K562 (cell line): ENCODE results near the gene PMEPA1. TPM values are rescaled to one million over a fixed set of nuclear protein-coding genes. Genes with fewer than 3 reads are reported as not detected.

Experiments used
- ATAC-seq: fragments of 200-7000 bp; cut with Tn5 transposase; 3 replicates; pipeline ENCODE4 v1.9.1; 2020; ENCODE audit warnings: moderate library complexity
- BruUV-seq: library from RNA; stranded (reverse); fragments of 400-500 nt; replicated peaks from 2 replicates; lab custom pipeline; 2021; lab: Mats Ljungman, UMichigan
- CTCF ChIA-PET: fragments of 300-600 bp; formaldehyde crosslinking; extraction: SDS; loops from one replicate; lab custom pipeline; 2021; ENCODE audit warnings: low intra/inter-chr PET ratio; lab: Yijun Ruan, JAX
- POLR2A ChIA-PET: fragments of 300-600, 350-650 bp; sonication (Branson Sonifier 250); formaldehyde crosslinking; extraction: SDS; loops from one replicate; lab custom pipeline; 2021; ENCODE audit warnings: antibody characterized with exemption, inconsistent platforms; lab: Yijun Ruan, JAX
- DNase-seq, 4 experiments: peaks; one replicate each; pipeline versions ENCODE4 v3.0.0 to v3.0.0-alpha.2; 2011 to 2018; ENCODE audit warnings: low spot score in 3 of 4, mixed read lengths in 3 of 4; ENCODE audit errors: extremely low read depth in 1 of 4
- FAIRE-seq: peaks from 2 replicates; lab custom pipeline; 2011; peaks lifted over from hg19 to GRCh38; lab: Jason Lieb, UNC
- H2AFZ ChIP-seq: 2 replicates; pipeline ENCODE4 v1.6.0; 2011; ENCODE audit warnings: low read depth, low read length, control low read depth, inconsistent platforms
- H3K27ac ChIP-seq: fragments of 200-600 bp; 3 replicates; pipeline ENCODE4 v1.8.0; 2011; ENCODE audit warnings: low read depth, mild to moderate bottlenecking, control low read depth, inconsistent platforms, low read length, moderate library complexity, mixed read lengths; ENCODE audit errors: extremely low read depth
- H3K27me3 ChIP-seq, 2 experiments: fragments of 300-600 bp in 1 of 2; 2 replicates in 1 of 2; 3 replicates in 1 of 2; pipeline versions ENCODE4 v1.6.0 to v1.8.0; 2011; ENCODE audit warnings: inconsistent platforms in 2 of 2, low read length in 2 of 2, mild to moderate bottlenecking in 1 of 2, mixed read lengths in 1 of 2, moderate library complexity in 1 of 2; ENCODE audit not compliant: control insufficient read depth in 2 of 2, insufficient read depth in 2 of 2
- H3K36me3 ChIP-seq: fragments of 300-600 bp; 3 replicates; pipeline ENCODE4 v1.8.0; 2011; ENCODE audit warnings: mild to moderate bottlenecking, low read length, inconsistent platforms; ENCODE audit not compliant: control insufficient read depth, insufficient read depth
- H3K4me1 ChIP-seq, 2 experiments: fragments of 200-600 bp in 1 of 2; replicated peaks in 1 of 2; 2 replicates in 1 of 2; 3 replicates in 1 of 2; pipeline versions ENCODE4 v1.5.1 to v1.8.0; 2011; ENCODE audit warnings: inconsistent platforms in 2 of 2, low read length in 2 of 2, mild to moderate bottlenecking in 1 of 2, mixed read lengths in 1 of 2, moderate library complexity in 1 of 2; ENCODE audit not compliant: control insufficient read depth in 2 of 2, insufficient read depth in 2 of 2
- H3K4me2 ChIP-seq: 2 replicates; pipeline ENCODE4 v1.6.1; 2011; ENCODE audit warnings: low read length, control low read depth, inconsistent platforms, mixed read lengths; ENCODE audit not compliant: insufficient read depth
- H3K4me3 ChIP-seq: fragments of 200-600 bp; sonication (generic), shearing (Covaris generic); 2 replicates; pipeline ENCODE4 v1.5.1; 2016; ENCODE audit warnings: control low read depth, inconsistent platforms
- H3K79me2 ChIP-seq: fragments of 200-600 bp; 3 replicates; pipeline ENCODE4 v1.8.0; 2011; ENCODE audit warnings: low read length, inconsistent platforms; ENCODE audit not compliant: control insufficient read depth, insufficient read depth
- H3K9ac ChIP-seq, 2 experiments: 2 replicates each; pipeline versions ENCODE4 v1.6.0 to v1.6.1; 2011; ENCODE audit warnings: low read depth in 2 of 2, low read length in 2 of 2, control low read depth in 1 of 2, inconsistent platforms in 1 of 2, mild to moderate bottlenecking in 1 of 2, mixed read lengths in 1 of 2; ENCODE audit not compliant: insufficient read depth in 1 of 2
- H3K9me1 ChIP-seq: one replicate; pipeline ENCODE4 v1.6.0; 2011; ENCODE audit warnings: inconsistent platforms, mild to moderate bottlenecking, low read length, moderate library complexity; ENCODE audit not compliant: control insufficient read depth, insufficient read depth
- H3K9me3 ChIP-seq: replicated peaks from 2 replicates; pipeline ENCODE4 v1.5.1; 2011; ENCODE audit warnings: low read depth, low read length, inconsistent platforms; ENCODE audit not compliant: control insufficient read depth, insufficient read depth
- H4K20me1 ChIP-seq: replicated peaks from 2 replicates; pipeline ENCODE4 v1.6.1; 2011; ENCODE audit warnings: low read length, inconsistent platforms, mixed read lengths; ENCODE audit not compliant: control insufficient read depth, insufficient read depth
- ARID1B ChIP-seq: fragments of 450-650 bp; IDR thresholded peaks from 2 replicates; pipeline ENCODE4 v1.6.1; 2016; ENCODE audit warnings: antibody characterized with exemption, mild to moderate bottlenecking, inconsistent platforms
- ATF1 ChIP-seq, 2 experiments: fragments of 450-650 bp in 1 of 2; IDR thresholded peaks; 2 replicates each; pipeline ENCODE4 v1.6.1; 2016; ENCODE audit warnings: missing compliant biosample characterization in 1 of 2, missing genetic modification characterization in 1 of 2
- CBX8 ChIP-seq: fragments of 200-600 bp; sonication (generic); IDR thresholded peaks from 2 replicates; pipeline ENCODE4 v1.6.1; 2012; ENCODE audit warnings: borderline replicate concordance, mixed run types, low read depth, mild to moderate bottlenecking, moderate library complexity, mixed read lengths, low read length, control low read depth, inconsistent platforms; ENCODE audit not compliant: poor library complexity, severe bottlenecking; ENCODE audit errors: extremely low read depth
- FOXK2 ChIP-seq, 2 experiments: fragments of 450-650 bp; IDR thresholded peaks in 1 of 2; conservative IDR thresholded peaks in 1 of 2; 2 replicates each; pipeline ENCODE4 v1.6.1; 2016; ENCODE audit warnings: low read depth in 2 of 2, mild to moderate bottlenecking in 1 of 2
- HNRNPLL ChIP-seq: fragments of 200-400 bp; formaldehyde crosslinking; IDR thresholded peaks from 2 replicates; pipeline ENCODE4 v1.6.1; 2017; ENCODE audit warnings: low read length, low read depth, mild to moderate bottlenecking; ENCODE audit not compliant: poor library complexity, severe bottlenecking
- NR4A1 ChIP-seq, 2 experiments: fragments of 250-450 bp in 1 of 2; fragments of 450-650 bp in 1 of 2; sonication (Bioruptor Pico) in 1 of 2; IDR thresholded peaks; 2 replicates each; pipeline versions ENCODE4 v1.4.0 to v1.6.1; 2016 to 2020; ENCODE audit warnings: mild to moderate bottlenecking in 2 of 2, missing compliant biosample characterization in 1 of 2, missing genetic modification characterization in 1 of 2, moderate library complexity in 1 of 2
- POLR3A ChIP-seq: IDR thresholded peaks from 2 replicates; pipeline ENCODE4 v1.6.1; 2011; ENCODE audit warnings: borderline replicate concordance, mild to moderate bottlenecking, moderate library complexity; ENCODE audit not compliant: insufficient read length, insufficient read depth; ENCODE audit errors: extremely low read depth
- STAT6 ChIP-seq: sonication (generic); formaldehyde crosslinking; IDR thresholded peaks from 2 replicates; pipeline ENCODE4 v1.8.1; 2023; ENCODE audit warnings: mild to moderate bottlenecking, missing genetic modification reagents
- TBP ChIP-seq: optimal IDR thresholded peaks from 2 replicates; pipeline ENCODE3; 2011; ENCODE audit warnings: low read depth, low read length, improper control_type of control experiment
- THAP7 ChIP-seq: fragments of 250-450 bp; sonication (Bioruptor Pico); IDR thresholded peaks from 2 replicates; pipeline ENCODE4 v1.5.0; 2021
- ZBTB33 ChIP-seq: sonication (generic); formaldehyde crosslinking; IDR thresholded peaks from 2 replicates; pipeline ENCODE4 v1.8.1; 2023; ENCODE audit warnings: mild to moderate bottlenecking, missing genetic modification reagents
- ZFP1 ChIP-seq: fragments of 450-650 bp; formaldehyde crosslinking; IDR thresholded peaks from 2 replicates; pipeline ENCODE4 v1.4.0; 2020; ENCODE audit warnings: mild to moderate bottlenecking, mixed read lengths
- ZFP36 ChIP-seq: fragments of 150-350 bp; IDR thresholded peaks from 2 replicates; pipeline ENCODE4 v1.6.1; 2018; ENCODE audit warnings: low read length, low read depth; ENCODE audit not compliant: partially characterized antibody
- ZFPM2 ChIP-seq: fragments of 250-450 bp; sonication (Bioruptor Pico); IDR thresholded peaks from 2 replicates; pipeline ENCODE4 v1.5.1; 2022; ENCODE audit warnings: mild to moderate bottlenecking
- ZNF445 ChIP-seq: fragments of 250-450 bp; sonication (Bioruptor Pico); IDR thresholded peaks from 2 replicates; pipeline ENCODE4 v1.4.0; 2020; ENCODE audit warnings: low read depth, mild to moderate bottlenecking, moderate library complexity
- WGBS: fragments of 100-300 bp; shearing (Covaris generic); methylation state at CpG from one replicate; pipeline ENCODE4 v1.1.6; 2016; ENCODE audit warnings: low coverage, mixed read lengths; ENCODE audit not compliant: insufficient coverage; ENCODE audit errors: missing lambda C conversion rate; 5-methylcytosine and 5-hydroxymethylcytosine counted together
- in situ Hi-C: fragments of 300-500 bp; cut with MboI; formaldehyde crosslinking; loops from 4 replicates; pipeline ENCODE4 v1.15.0; 2018; ENCODE audit warnings: inconsistent platforms, mixed read lengths
- intact Hi-C: fragments of 100-400 bp; cut with micrococcal nuclease; formaldehyde crosslinking; loops from 2 replicates; pipeline ENCODE4 v1.14.2; 2022
- polyA plus RNA-seq, 8 experiments: library from polyadenylated mRNA; depleted of rRNA in 4 of 8; stranded (reverse) in 5 of 8; unstranded in 3 of 8; fragments of >200 nt; fragmentation: Nextera tagmentation in 2 of 8; fragmentation: Illumina TruSeq in 1 of 8; extraction: Ambion mirVana in 2 of 8; extraction: Trizol in 1 of 8; gene quantifications; 2 replicates each; pipeline versions ENCODE4 v1.2.1 to v1.2.3, GENCODE V29; 2011 to 2014; ENCODE audit warnings: inconsistent platforms in 1 of 8, missing spikeins in 1 of 8
- total RNA-seq, 7 experiments: library from RNA; depleted of rRNA in 6 of 7; stranded (reverse); fragments of >200 nt in 6 of 7; fragmentation: Illumina TruSeq in 2 of 7; extraction: Trizol in 2 of 7; gene quantifications; 2 replicates each; pipeline versions ENCODE4 v1.2.1 to v1.2.3, GENCODE V29; 2011 to 2021; ENCODE audit warnings: low replicate concordance in 1 of 7

The PMEPA1 gene
- total and polyA plus RNA-seq, 9 of the 15 experiments (the other 6 are each of a cell fraction or from before 2014, with no cell fraction given), result 0.16 TPM; not detected in 8

- TF ChIP-seq POLR3A, result no peak
- TF ChIP-seq CBX8, result no peak
- TF ChIP-seq ARID1B, result peak; percentile 40; the same call in 1 of the 2 replicates
- no peak for TF ChIP-seq ATF1 (CRISPR knock-in tag; IDR thresholded peaks at IDR 0.05)
- TF ChIP-seq ATF1 (tag; IDR thresholded peaks at IDR 0.05), result no peak
- TF ChIP-seq ZFP1, result no peak
These were observed 104.8 kb downstream of the PMEPA1 start (continued) for GRCh38 chr20:57605045-57605444.

- ATAC-seq (no peak), DNase-seq (no peak), FAIRE-seq (no peak)
- no peak overlapping the region for H3K4me3 ChIP-seq
- H3K9me1 ChIP-seq, result no peaks in the 10 kb centered on the region
- BruUV-seq, result no TSS peak
- CTCF ChIA-PET, result interaction anchor here (0.6 kb wide), 1 partner anchor 9 kb away, joined by 3 read pairs; no protein-coding TSS in a partner anchor
- H3K27ac ChIP-seq, result no peak overlapping the region
- H2AFZ ChIP-seq, result no peak overlapping the region
- no peak overlapping the region for H3K4me2 ChIP-seq
- no peaks in the 10 kb centered on the region; a peak in 2 of 5 replicates for H3K4me1 ChIP-seq
- H3K36me3 ChIP-seq, result no peaks in the 10 kb centered on the region
- no peaks in the 10 kb centered on the region for H4K20me1 ChIP-seq
- no peak overlapping the region for H3K9ac ChIP-seq
- intact Hi-C loops, result no loop called here
- WGBS, result 3% methylated on average over 10 of the region's 10 CpGs
- H3K27me3 ChIP-seq, result peaks cover 6 to 48% of the 10 kb centered on the region in 2 experiments; a peak in 3 of 5 replicates
- POLR2A ChIA-PET, result no interaction called here
- in situ Hi-C loops, result loop anchor here (25.0 kb wide), 1 partner anchor 609 kb away; no protein-coding TSS in a partner anchor
- H3K9me3 ChIP-seq, result peaks cover 7% of the 10 kb centered on the region; the same call in 1 of the 2 replicates
- H3K79me2 ChIP-seq, result no peaks in the 10 kb centered on the region
- TF ChIP-seq ZNF445 (CRISPR knock-in tag), result no peak
- TF ChIP-seq NR4A1 (CRISPR knock-in tag; IDR thresholded peaks at IDR 0.05), result no peak
- TF ChIP-seq NR4A1 (tag; IDR thresholded peaks at IDR 0.05), result no peak
- TF ChIP-seq ZFPM2 (CRISPR knock-in tag), result no peak
- no peak for TF ChIP-seq TBP
- no peak for TF ChIP-seq THAP7 (CRISPR knock-in tag)
- no peak for TF ChIP-seq STAT6
- peak; percentile 44 for TF ChIP-seq ZFP36
- TF ChIP-seq HNRNPLL, result no peak
- TF ChIP-seq FOXK2 (conservative IDR thresholded peaks at IDR 0.05 in 1 of 2, IDR thresholded peaks at IDR 0.05 in 1 of 2; ENCODE audit: low read depth in 2 of 2), result no peak
- TF ChIP-seq ZBTB33 (CRISPR knock-in tag), result no peak
These were observed 106.7 kb downstream of the PMEPA1 start for GRCh38 chr20:57603120-57603519.
